K562 (cell line): ENCODE data around the gene GLI1. TPM values are rescaled to one million over a fixed set of nuclear protein-coding genes. Genes with fewer than 3 reads are reported as not detected.

Experiments
- GATA2 ChIP-seq: sonication (generic); formaldehyde crosslinking; IDR thresholded peaks from 2 replicates; pipeline ENCODE4 v1.4.0; 2020; ENCODE audit warnings: mild to moderate bottlenecking, missing genetic modification reagents
- SAP30 ChIP-seq: fragments of 200-600 bp; sonication (generic); IDR thresholded peaks from 2 replicates; pipeline ENCODE4 v1.6.1; 2012; ENCODE audit warnings: borderline replicate concordance, low read depth, mild to moderate bottlenecking, moderate library complexity, low read length, control low read depth, inconsistent platforms; ENCODE audit not compliant: insufficient read depth, poor library complexity, severe bottlenecking
- ZNF146 ChIP-seq: IDR thresholded peaks from one replicate; pipeline ENCODE4 v1.6.1; 2018; ENCODE audit warnings: missing compliant biosample characterization; ENCODE audit not compliant: unreplicated experiment
- ZNF586 ChIP-seq: fragments of 450-650 bp; formaldehyde crosslinking; conservative IDR thresholded peaks from 2 replicates; pipeline ENCODE4 v1.4.0; 2020; ENCODE audit warnings: mild to moderate bottlenecking, moderate library complexity
- polyA plus RNA-seq, 8 experiments: library from polyadenylated mRNA; depleted of rRNA in 4 of 8; stranded (reverse) in 5 of 8; unstranded in 3 of 8; fragments of >200 nt; fragmentation: Nextera tagmentation in 2 of 8; fragmentation: Illumina TruSeq in 1 of 8; extraction: Ambion mirVana in 2 of 8; extraction: Trizol in 1 of 8; gene quantifications; 2 replicates each; pipeline versions ENCODE4 v1.2.1 to v1.2.3, GENCODE V29; 2011 to 2014; ENCODE audit warnings: inconsistent platforms in 1 of 8, missing spikeins in 1 of 8
- total RNA-seq, 7 experiments: library from RNA; depleted of rRNA in 6 of 7; stranded (reverse); fragments of >200 nt in 6 of 7; fragmentation: Illumina TruSeq in 2 of 7; extraction: Trizol in 2 of 7; gene quantifications; 2 replicates each; pipeline versions ENCODE4 v1.2.1 to v1.2.3, GENCODE V29; 2011 to 2021; ENCODE audit warnings: low replicate concordance in 1 of 7
- TF ChIP-seq, protein P1 (sequence below), 2 experiments: IDR thresholded peaks in 1 of 2; conservative IDR thresholded peaks in 1 of 2; 2 replicates each; pipeline ENCODE4 v1.6.1; 2016; ENCODE audit warnings: low read depth in 2 of 2, mild to moderate bottlenecking in 1 of 2, missing compliant biosample characterization in 1 of 2, missing genetic modification characterization in 1 of 2, moderate library complexity in 1 of 2

GLI1 gene
- total and polyA plus RNA-seq, 9 of the 15 experiments (the other 6 are each of a cell fraction or from before 2014, with no cell fraction given) = 0.24 to 3.7 (median 0.61) TPM

DNA sequence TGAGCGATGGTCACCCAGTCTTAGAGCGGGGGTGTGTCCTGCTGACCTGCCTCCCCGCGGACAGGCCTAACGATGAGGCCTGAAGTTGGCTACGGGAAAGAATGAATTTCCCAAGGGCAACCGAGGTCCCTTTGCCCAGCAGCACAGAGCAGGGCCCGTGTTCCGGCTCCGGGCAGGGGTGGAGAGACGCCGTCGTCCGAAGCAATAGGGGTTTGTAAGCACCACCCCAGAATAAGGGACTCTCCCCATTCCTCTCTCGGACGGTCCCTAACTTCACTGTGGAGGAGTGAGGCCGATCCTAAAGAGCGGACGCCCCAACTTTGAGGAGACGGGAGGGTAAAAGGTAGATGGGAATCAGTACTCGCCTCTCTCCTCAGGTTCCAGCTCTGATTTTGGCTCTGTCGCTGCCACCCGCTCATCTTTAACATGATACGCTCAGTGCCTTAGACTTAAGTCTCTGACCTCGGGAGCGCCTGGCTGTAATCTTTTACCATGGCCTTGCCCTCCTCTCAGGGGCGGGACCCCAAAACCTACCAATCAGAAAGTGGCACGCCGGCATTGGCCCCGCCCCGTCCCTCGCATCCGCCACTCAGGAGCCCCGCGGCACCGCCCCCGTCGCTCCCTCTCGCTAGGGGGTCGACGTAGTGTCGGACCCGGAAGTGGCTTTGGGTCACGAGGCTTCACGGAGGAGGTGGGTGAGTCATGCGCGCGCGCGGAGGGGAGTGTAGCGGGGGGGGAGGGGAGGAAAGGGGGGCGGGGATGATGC is 60.7 kb downstream of the GLI1 start, which contains the start of gene DDIT3 (continued):
- TF ChIP-seq, protein P1, sequence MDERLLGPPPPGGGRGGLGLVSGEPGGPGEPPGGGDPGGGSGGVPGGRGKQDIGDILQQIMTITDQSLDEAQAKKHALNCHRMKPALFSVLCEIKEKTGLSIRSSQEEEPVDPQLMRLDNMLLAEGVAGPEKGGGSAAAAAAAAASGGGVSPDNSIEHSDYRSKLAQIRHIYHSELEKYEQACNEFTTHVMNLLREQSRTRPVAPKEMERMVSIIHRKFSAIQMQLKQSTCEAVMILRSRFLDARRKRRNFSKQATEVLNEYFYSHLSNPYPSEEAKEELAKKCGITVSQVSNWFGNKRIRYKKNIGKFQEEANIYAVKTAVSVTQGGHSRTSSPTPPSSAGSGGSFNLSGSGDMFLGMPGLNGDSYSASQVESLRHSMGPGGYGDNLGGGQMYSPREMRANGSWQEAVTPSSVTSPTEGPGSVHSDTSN (CRISPR knock-in tag; IDR thresholded peaks at IDR 0.05; ENCODE audit: low read depth) = peak; percentile 35; the same call in 1 of the 2 replicates
- TF ChIP-seq, protein P1 (tag; conservative IDR thresholded peaks at IDR 0.05; ENCODE audit: low read depth) = peak; percentile 42
- TF ChIP-seq ZNF146 = no peak
- TF ChIP-seq SAP30 = peak; percentile 86
- TF ChIP-seq ZNF586 (CRISPR knock-in tag) = no peak
- peak; percentile 45 for TF ChIP-seq GATA2 (CRISPR knock-in tag)
